Endothelial cell of umbilical vein (primary cell): ENCODE results near the gene RFFL. TPM values are rescaled to one million over a fixed set of nuclear protein-coding genes. Genes with fewer than 3 reads are reported as not detected.

ENCODE experiments used
- BruUV-seq: library from RNA; stranded (reverse); fragments of 400-500 nt; replicated peaks from 2 replicates; lab custom pipeline; 2021; lab: Mats Ljungman, UMichigan
- CTCF ChIA-PET: fragments of 300-600, 350-600 bp; sonication (Branson Sonifier 250); formaldehyde crosslinking; loops from one replicate; lab custom pipeline; 2021; ENCODE audit warnings: antibody characterized with exemption, inconsistent platforms; lab: Charles Lee
- POLR2A ChIA-PET: fragments of 300-600, 350-600 bp; sonication (Branson Sonifier 250); formaldehyde crosslinking; loops from one replicate; lab custom pipeline; 2021; ENCODE audit warnings: antibody characterized with exemption, inconsistent platforms; lab: Charles Lee
- DNase-seq: peaks from one replicate; pipeline ENCODE4 v3.0.0-alpha.2; 2011; ENCODE audit warnings: low read depth, low spot score
- FAIRE-seq: peaks from 2 replicates; lab custom pipeline; 2011; peaks lifted over from hg19 to GRCh38; lab: Jason Lieb, UNC
- H2AFZ ChIP-seq: 2 replicates; pipeline ENCODE4 v1.6.0; 2012; ENCODE audit warnings: low read depth, low read length, control low read depth, inconsistent platforms
- H3K27ac ChIP-seq: 2 replicates; pipeline ENCODE4 v1.5.1; 2011; ENCODE audit warnings: low read depth, mild to moderate bottlenecking, control low read depth, low read length, moderate library complexity; ENCODE audit not compliant: insufficient read depth
- H3K27me3 ChIP-seq, 2 experiments: 2 replicates each; pipeline versions ENCODE4 v1.6.0 to v1.6.1; 2011; ENCODE audit warnings: low read length in 2 of 2, mixed read lengths in 1 of 2; ENCODE audit not compliant: control insufficient read depth in 2 of 2, insufficient read depth in 2 of 2
- H3K36me3 ChIP-seq, 2 experiments: 2 replicates in 1 of 2; 3 replicates in 1 of 2; pipeline ENCODE4 v1.5.1; 2011; ENCODE audit warnings: low read length in 2 of 2, mild to moderate bottlenecking in 1 of 2, moderate library complexity in 1 of 2; ENCODE audit not compliant: control insufficient read depth in 2 of 2, insufficient read depth in 2 of 2; ENCODE audit errors: extremely low read depth in 1 of 2
- H3K4me1 ChIP-seq: 3 replicates; pipeline ENCODE4 v1.5.1; 2011; ENCODE audit warnings: mild to moderate bottlenecking, low read length; ENCODE audit not compliant: control insufficient read depth, insufficient read depth; ENCODE audit errors: extremely low read depth
- H3K4me2 ChIP-seq: 2 replicates; pipeline ENCODE4 v1.6.1; 2011; ENCODE audit warnings: low read length, control low read depth, mixed read lengths; ENCODE audit not compliant: insufficient read depth
- H3K4me3 ChIP-seq, 3 experiments: fragments of 200-600 bp in 1 of 3; sonication (generic), shearing (Covaris generic) in 1 of 3; replicated peaks in 1 of 3; 2 replicates each; pipeline ENCODE4 v1.5.1; 2011 to 2016; ENCODE audit warnings: control low read depth in 3 of 3, low read length in 3 of 3, mild to moderate bottlenecking in 2 of 3, inconsistent platforms in 1 of 3, low read depth in 1 of 3, moderate library complexity in 1 of 3; ENCODE audit not compliant: insufficient read depth in 1 of 3
- H3K79me2 ChIP-seq: 2 replicates; pipeline ENCODE4 v1.6.0; 2012; ENCODE audit warnings: low read length, inconsistent platforms; ENCODE audit not compliant: control insufficient read depth, insufficient read depth
- H3K9ac ChIP-seq: replicated peaks from 2 replicates; pipeline ENCODE3; 2011; ENCODE audit warnings: low read length, control low read depth; ENCODE audit not compliant: insufficient read depth; ENCODE audit errors: extremely low read depth
- H3K9me1 ChIP-seq: replicated peaks from 3 replicates; pipeline ENCODE4 v1.6.0; 2011; ENCODE audit warnings: mild to moderate bottlenecking, low read length; ENCODE audit not compliant: control insufficient read depth, insufficient read depth; ENCODE audit errors: extremely low read depth
- H3K9me3 ChIP-seq: replicated peaks from 2 replicates; pipeline ENCODE4 v1.5.1; 2012; ENCODE audit warnings: low read length, inconsistent platforms; ENCODE audit not compliant: control insufficient read depth, insufficient read depth
- H4K20me1 ChIP-seq: replicated peaks from 2 replicates; pipeline ENCODE3; 2011; ENCODE audit warnings: mild to moderate bottlenecking, low read length; ENCODE audit not compliant: control insufficient read depth, insufficient read depth; ENCODE audit errors: extremely low read depth
- CTCF ChIP-seq, 2 donors: IDR thresholded peaks; 1 replicate in 1 of 2; 2 replicates in 1 of 2; pipeline ENCODE4 v1.5.1; 2011; ENCODE audit warnings: low read length in 2 of 2, mild to moderate bottlenecking in 2 of 2, moderate library complexity in 2 of 2, control low read depth in 1 of 2, inconsistent platforms in 1 of 2, low read depth in 1 of 2; ENCODE audit not compliant: insufficient read depth in 1 of 2; ENCODE audit errors: extremely low read depth in 1 of 2
- EZH2 ChIP-seq: IDR thresholded peaks from 2 replicates; pipeline ENCODE4 v1.6.1; 2012; ENCODE audit warnings: borderline replicate concordance, low read depth, mild to moderate bottlenecking, moderate library complexity, low read length, inconsistent platforms; ENCODE audit not compliant: severe bottlenecking
- FOS ChIP-seq: IDR thresholded peaks from 2 replicates; pipeline ENCODE4 v1.6.1; 2011; ENCODE audit warnings: mild to moderate bottlenecking, low read length, moderate library complexity, borderline replicate concordance; ENCODE audit not compliant: insufficient read depth
- GATA2 ChIP-seq: IDR thresholded peaks from 2 replicates; pipeline ENCODE4 v1.7.0; 2011; ENCODE audit warnings: low read depth, mild to moderate bottlenecking, moderate library complexity, mixed read lengths, low read length; ENCODE audit not compliant: insufficient read length, insufficient read depth
- JUN ChIP-seq: IDR thresholded peaks from 2 replicates; pipeline ENCODE4 v1.6.1; 2011; ENCODE audit warnings: borderline replicate concordance, low read depth; ENCODE audit not compliant: insufficient read length, insufficient read depth
- MAX ChIP-seq: IDR thresholded peaks from 2 replicates; pipeline ENCODE4 v1.6.1; 2011; ENCODE audit not compliant: insufficient read depth, insufficient read length
- MYC ChIP-seq: IDR thresholded peaks from one replicate; pipeline ENCODE4 v1.6.1; 2011; ENCODE audit warnings: mild to moderate bottlenecking, low read depth, low read length
- POLR2A ChIP-seq: IDR thresholded peaks from 2 replicates; pipeline ENCODE4 v1.6.1; 2012; ENCODE audit warnings: low read depth, mild to moderate bottlenecking, control low read depth, low read length
- POLR2AphosphoS5 ChIP-seq: IDR thresholded peaks from 2 replicates; pipeline ENCODE4 v1.6.1; 2012; ENCODE audit warnings: low read depth, mild to moderate bottlenecking, control low read depth, low read length, moderate library complexity; ENCODE audit not compliant: insufficient read depth
- dilution Hi-C: fragments of 300-500 bp; cut with MboI; formaldehyde crosslinking; loops from one replicate; pipeline ENCODE4 v1.15.0; 2019; ENCODE audit warnings: low sequenced_read_pairs; ENCODE audit not compliant: extremely low pct_ligation_motif_present
- intact Hi-C: fragments of 100-400 bp; cut with micrococcal nuclease; formaldehyde crosslinking; loops from one replicate; pipeline ENCODE4 v1.10.0; 2022
- polyA plus RNA-seq, 4 experiments: library from polyadenylated mRNA; depleted of rRNA in 3 of 4; stranded (reverse) in 3 of 4; unstranded in 1 of 4; fragments of >200 nt; gene quantifications; 2 replicates each; pipeline versions ENCODE4 v1.2.1 to v1.2.3, GENCODE V29; 2011 to 2012; ENCODE audit warnings: missing spikeins in 1 of 4
- total RNA-seq: library from RNA; stranded (reverse); gene quantifications from 2 replicates; pipeline ENCODE4 v1.2.3, GENCODE V29; 2021

RFFL gene
- total and polyA plus RNA-seq, 2 donors (not counting 3 experiments of a cell fraction or from before 2014, with no cell fraction given), result 7.0 to 14.1 TPM

DNA sequence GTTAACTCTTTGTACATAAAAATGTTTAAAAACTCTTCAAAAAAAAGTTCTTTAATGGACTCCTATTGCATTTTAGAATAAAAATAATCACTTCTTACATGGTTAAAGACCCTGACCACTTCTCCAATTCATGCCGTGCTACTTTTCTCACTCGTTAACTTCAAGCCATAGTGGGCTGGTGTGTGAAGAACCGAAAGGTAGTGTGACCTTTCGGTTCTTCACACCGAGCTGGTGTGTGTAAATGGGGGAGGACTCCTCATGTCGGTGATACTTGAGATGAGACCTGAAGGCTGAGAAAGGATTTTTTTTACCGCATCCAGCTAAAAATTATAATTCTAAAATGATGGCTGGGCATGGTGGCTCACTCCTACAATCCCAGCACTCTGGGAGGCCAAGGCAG is 22.1 kb downstream of the RFFL start:
- Histone ChIP-seq H3K4me3 (no peak overlapping the region), H3K9me1 (no peaks in the 10 kb centered on the region), H3K27me3 (no peaks in the 10 kb centered on the region), H3K4me2 (no peak overlapping the region), H2AFZ (no peak overlapping the region), H4K20me1 (no peaks in the 10 kb centered on the region), H3K36me3 (no peaks in the 10 kb centered on the region), H3K9me3 (no peaks in the 10 kb centered on the region), H3K27ac (no peak overlapping the region), H3K79me2 (no peaks in the 10 kb centered on the region), H3K4me1 (no peaks in the 10 kb centered on the region), H3K9ac (no peak overlapping the region)
- ChIA-PET POLR2A (no interaction called here), CTCF (interaction anchor here (1.7 to 1.9 kb wide), 2 partner anchors 13 to 18 kb away, joined by 5 to 7 read pairs; no protein-coding TSS in a partner anchor)
- BruUV-seq, result no TSS peak
- TF ChIP-seq POLR2AphosphoS5, result no peak
- intact Hi-C loops (no loop called here), dilution Hi-C loops (no loop called here)
- no peak for FAIRE-seq
- no peak for DNase-seq

DNA sequence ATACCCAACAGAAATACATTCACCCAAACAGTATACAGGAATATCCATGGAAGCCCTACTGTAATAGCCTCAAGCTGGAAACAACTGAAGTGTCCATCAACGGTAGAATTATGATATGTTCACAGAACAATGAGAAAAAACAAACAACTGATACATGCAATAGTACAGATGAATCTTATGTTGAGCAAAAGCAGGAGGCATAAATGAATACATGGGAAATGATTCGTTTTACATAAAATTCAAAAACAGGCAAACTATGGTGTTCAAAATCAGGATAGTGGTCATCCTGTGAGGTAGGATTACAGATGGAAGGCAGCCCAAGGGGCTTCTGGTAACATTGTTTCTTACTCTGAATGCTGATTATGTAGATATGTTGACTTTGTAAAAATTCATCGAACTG is 25.1 kb downstream of the RFFL start:
- H3K4me2 ChIP-seq, result no peak overlapping the region
- no peaks in the 10 kb centered on the region for H3K36me3 ChIP-seq
- no TSS peak for BruUV-seq
- no peak overlapping the region for H3K9ac ChIP-seq
- intact Hi-C loops (no loop called here), dilution Hi-C loops (no loop called here)
- no peak overlapping the region for H3K4me3 ChIP-seq
- H3K9me1 ChIP-seq, result no peaks in the 10 kb centered on the region
- no peak overlapping the region for H2AFZ ChIP-seq
- H3K9me3 ChIP-seq, result no peaks in the 10 kb centered on the region
- no peaks in the 10 kb centered on the region for H3K4me1 ChIP-seq
- H3K27ac ChIP-seq, result no peak overlapping the region
- no peak for DNase-seq
- FAIRE-seq, result no peak
- TF ChIP-seq MAX (no peak), POLR2A (no peak), GATA2 (no peak), EZH2 (no peak), POLR2AphosphoS5 (no peak), JUN (no peak), MYC (no peak), FOS (no peak), CTCF (IDR thresholded peaks at IDR 0.05; ENCODE audit: extremely low read depth in 1 of 2, insufficient read depth in 1 of 2, low read depth in 1 of 2, low read length in 2 of 2) (no peak)
- no peaks in the 10 kb centered on the region for H3K79me2 ChIP-seq
- ChIA-PET CTCF (no interaction called here), POLR2A (no interaction called here)
- no peaks in the 10 kb centered on the region for H3K27me3 ChIP-seq
- no peaks in the 10 kb centered on the region for H4K20me1 ChIP-seq
